HepG2 (cell line): Measurements from ENCODE around the gene CDC14B. TPM values are rescaled to one million over a fixed set of nuclear protein-coding genes. Genes with fewer than 3 reads are reported as not detected.

ENCODE experiments used
- AKAP8 ChIP-seq: sonication (generic); formaldehyde crosslinking; IDR thresholded peaks from 2 replicates; pipeline ENCODE4 v1.5.1; 2020; ENCODE audit warnings: mild to moderate bottlenecking, missing genetic modification reagents
- CEBPG ChIP-seq: IDR thresholded peaks from 2 replicates; pipeline ENCODE4 v1.6.1; 2016
- CREB1 ChIP-seq, 2 experiments: fragments of 450-650 bp in 1 of 2; IDR thresholded peaks; 2 replicates each; pipeline ENCODE4 v1.6.1; 2016 to 2017; ENCODE audit warnings: control low read depth in 1 of 2, mild to moderate bottlenecking in 1 of 2, missing compliant biosample characterization in 1 of 2, missing genetic modification characterization in 1 of 2
- DNMT1 ChIP-seq: sonication (generic); formaldehyde crosslinking; IDR thresholded peaks from 2 replicates; pipeline ENCODE4 v1.5.1; 2020; ENCODE audit warnings: mild to moderate bottlenecking, missing genetic modification reagents
- EEA1 ChIP-seq: sonication (generic); formaldehyde crosslinking; IDR thresholded peaks from 2 replicates; pipeline ENCODE4 v1.5.1; 2020; ENCODE audit warnings: mild to moderate bottlenecking, missing genetic modification reagents, borderline replicate concordance
- ERF ChIP-seq: IDR thresholded peaks from 2 replicates; pipeline ENCODE4 v1.6.1; 2018; ENCODE audit warnings: missing biosample characterization, missing genetic modification reagents
- HDAC6 ChIP-seq: fragments of 200-600 bp; sonication (generic); IDR thresholded peaks from 2 replicates; pipeline ENCODE4 v1.7.0; 2017; ENCODE audit warnings: mild to moderate bottlenecking, antibody characterized with exemption, low read length, low read depth
- IRX3 ChIP-seq: sonication (generic); formaldehyde crosslinking; IDR thresholded peaks from 2 replicates; pipeline ENCODE4 v1.8.1; 2023; ENCODE audit warnings: mild to moderate bottlenecking, low read depth, missing genetic modification reagents, borderline replicate concordance
- PRPF4 ChIP-seq: fragments of 200-400 bp; formaldehyde crosslinking; IDR thresholded peaks from 2 replicates; pipeline ENCODE4 v1.6.1; 2016; ENCODE audit warnings: low read length, low read depth; ENCODE audit not compliant: poor library complexity, severe bottlenecking
- RAD21 ChIP-seq: fragments of 450-650 bp; formaldehyde crosslinking; IDR thresholded peaks from 2 replicates; pipeline ENCODE4 v1.5.0; 2020; ENCODE audit warnings: mild to moderate bottlenecking
- RFXAP ChIP-seq: sonication (generic); formaldehyde crosslinking; IDR thresholded peaks from 2 replicates; pipeline ENCODE4 v1.4.0; 2020; ENCODE audit warnings: missing genetic modification reagents, borderline replicate concordance
- RXRA ChIP-seq: sonication (generic); formaldehyde crosslinking; IDR thresholded peaks from 2 replicates; pipeline ENCODE4 v1.5.1; 2020; ENCODE audit warnings: missing genetic modification reagents
- SP2 ChIP-seq: sonication (generic); formaldehyde crosslinking; IDR thresholded peaks from 2 replicates; pipeline ENCODE4 v1.5.1; 2020; ENCODE audit warnings: mild to moderate bottlenecking, missing genetic modification reagents
- TOPORS ChIP-seq: sonication (generic); formaldehyde crosslinking; IDR thresholded peaks from 2 replicates; pipeline ENCODE4 v1.8.0; 2023; ENCODE audit warnings: mild to moderate bottlenecking, missing genetic modification reagents
- ZBTB38 ChIP-seq: sonication (generic); formaldehyde crosslinking; IDR thresholded peaks from 2 replicates; pipeline ENCODE4 v1.5.1; 2020; ENCODE audit warnings: mild to moderate bottlenecking, missing genetic modification reagents
- polyA plus RNA-seq, 8 experiments: library from polyadenylated mRNA; depleted of rRNA in 3 of 8; stranded (reverse) in 7 of 8; unstranded in 1 of 8; fragments of >200 nt; fragmentation: Illumina TruSeq in 4 of 8; extraction: Trizol in 4 of 8; gene quantifications; 2 replicates each; pipeline versions ENCODE4 v1.2.1 to v1.2.3, GENCODE V29; 2011 to 2016; ENCODE audit warnings: low read depth in 4 of 8, missing spikeins in 1 of 8, mixed read lengths in 1 of 8; ENCODE audit not compliant: insufficient read depth in 1 of 8
- total RNA-seq, 5 experiments: library from RNA; depleted of rRNA; stranded (reverse); fragments of >200 nt; fragmentation: Illumina TruSeq; extraction: Trizol; gene quantifications; 2 replicates each; pipeline ENCODE4 v1.2.3, GENCODE V29; 2016; ENCODE audit warnings: low read depth in 1 of 5
- TF ChIP-seq, protein P1 (sequence below): sonication (generic); formaldehyde crosslinking; IDR thresholded peaks from 2 replicates; pipeline ENCODE4 v1.5.0; 2020; ENCODE audit warnings: missing genetic modification reagents, mild to moderate bottlenecking, borderline replicate concordance
- TF ChIP-seq, protein P2 (sequence below): sonication (generic); formaldehyde crosslinking; IDR thresholded peaks from 2 replicates; pipeline ENCODE4 v1.9.0; 2022; ENCODE audit warnings: low read depth, missing genetic modification reagents
- TF ChIP-seq, protein P3 (sequence below), 2 experiments: fragments of 450-650 bp in 1 of 2; sonication (generic) in 1 of 2; formaldehyde crosslinking; IDR thresholded peaks; 2 replicates each; pipeline versions ENCODE4 v1.5.0 to v1.8.0; 2020 to 2022; ENCODE audit warnings: mild to moderate bottlenecking in 1 of 2, missing genetic modification reagents in 1 of 2
- TF ChIP-seq, protein P4 (sequence below): sonication (generic); formaldehyde crosslinking; IDR thresholded peaks from 2 replicates; pipeline ENCODE4 v1.4.0; 2020; ENCODE audit warnings: low read depth, mild to moderate bottlenecking, missing genetic modification reagents
- TF ChIP-seq, protein P5 (sequence below): sonication (generic); formaldehyde crosslinking; IDR thresholded peaks from 2 replicates; pipeline ENCODE4 v1.4.0; 2020; ENCODE audit warnings: missing genetic modification reagents; ENCODE audit errors: not compliant biosample characterization

Gene CDC14B
- total and polyA plus RNA-seq, 2 of the 13 experiments (the other 11 are each of a cell fraction or from before 2014, with no cell fraction given), result 25.8 to 33.3 TPM

DNA sequence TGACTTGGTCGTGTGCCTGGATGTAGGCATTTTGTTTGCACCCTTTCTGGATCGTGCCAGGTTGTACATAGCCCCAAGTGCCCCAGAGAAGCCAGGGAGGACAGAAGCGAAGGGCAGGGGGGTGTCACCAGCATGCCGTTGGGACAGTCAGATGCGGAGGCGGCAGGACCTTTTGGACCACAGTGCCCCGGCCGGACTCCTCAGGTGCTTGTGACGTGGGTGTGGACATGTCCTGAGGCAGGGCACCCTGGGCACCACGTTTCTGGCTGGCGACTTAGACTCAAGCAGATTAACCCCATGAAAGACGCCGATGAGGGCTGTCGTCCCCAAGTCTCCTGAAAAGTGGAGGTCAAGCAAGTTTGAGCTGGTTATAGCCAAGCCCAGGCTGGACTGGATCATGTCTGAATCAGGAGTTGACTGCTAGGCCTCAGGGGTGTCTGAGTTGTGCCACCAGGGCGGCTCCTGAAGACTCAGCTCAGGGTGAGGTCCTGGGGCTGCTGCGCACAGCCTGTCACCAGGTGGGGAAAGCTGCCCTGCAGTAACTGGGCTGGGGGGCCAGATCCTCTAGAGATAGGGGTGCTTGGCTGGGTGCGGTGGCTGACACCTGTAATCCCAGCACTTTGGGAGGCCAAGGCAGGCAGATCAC is 127.6 kb downstream of the CDC14B start (continued):
- TF ChIP-seq RXRA (no peak; the same call in 1 of the 2 replicates), PRPF4 (no peak), ERF (CRISPR knock-in tag) (0 out of 2 replicates have a peak, but pooled peaks have one; percentile 10), HDAC6 (no peak), CREB1 (IDR thresholded peaks at IDR 0.05) (0 out of 2 replicates have a peak, but pooled peaks have one; percentile 3), CREB1 (CRISPR knock-in tag; IDR thresholded peaks at IDR 0.05) (no peak), ZBTB38 (CRISPR knock-in tag) (peak; percentile 59; the same call in 1 of the 2 replicates), RAD21 (CRISPR knock-in tag) (0 out of 2 replicates have a peak, but pooled peaks have one; percentile 37), RFXAP (0 out of 2 replicates have a peak, but pooled peaks have one; percentile 45), AKAP8 (CRISPR knock-in tag) (peak; percentile 39; the same call in 1 of the 2 replicates), SP2 (CRISPR knock-in tag) (0 out of 2 replicates have a peak, but pooled peaks have one; percentile 28), EEA1 (0 out of 2 replicates have a peak, but pooled peaks have one; percentile 66), DNMT1 (CRISPR knock-in tag) (0 out of 2 replicates have a peak, but pooled peaks have one; percentile 39), TOPORS (0 out of 2 replicates have a peak, but pooled peaks have one; percentile 38), CEBPG (no peak), IRX3 (0 out of 2 replicates have a peak, but pooled peaks have one; percentile 31)
- TF ChIP-seq, protein P1, sequence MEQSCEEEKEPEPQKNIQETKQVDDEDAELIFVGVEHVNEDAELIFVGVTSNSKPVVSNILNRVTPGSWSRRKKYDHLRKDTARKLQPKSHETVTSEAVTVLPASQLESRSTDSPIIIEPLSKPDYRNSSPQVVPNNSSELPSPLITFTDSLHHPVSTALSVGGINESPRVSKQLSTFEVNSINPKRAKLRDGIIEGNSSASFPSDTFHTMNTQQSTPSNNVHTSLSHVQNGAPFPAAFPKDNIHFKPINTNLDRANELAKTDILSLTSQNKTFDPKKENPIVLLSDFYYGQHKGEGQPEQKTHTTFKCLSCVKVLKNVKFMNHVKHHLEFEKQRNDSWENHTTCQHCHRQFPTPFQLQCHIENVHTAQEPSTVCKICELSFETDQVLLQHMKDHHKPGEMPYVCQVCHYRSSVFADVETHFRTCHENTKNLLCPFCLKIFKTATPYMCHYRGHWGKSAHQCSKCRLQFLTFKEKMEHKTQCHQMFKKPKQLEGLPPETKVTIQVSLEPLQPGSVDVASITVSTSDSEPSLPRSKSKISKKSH (CRISPR knock-in tag), result 0 out of 2 replicates have a peak, but pooled peaks have one; percentile 50
- TF ChIP-seq, protein P2, sequence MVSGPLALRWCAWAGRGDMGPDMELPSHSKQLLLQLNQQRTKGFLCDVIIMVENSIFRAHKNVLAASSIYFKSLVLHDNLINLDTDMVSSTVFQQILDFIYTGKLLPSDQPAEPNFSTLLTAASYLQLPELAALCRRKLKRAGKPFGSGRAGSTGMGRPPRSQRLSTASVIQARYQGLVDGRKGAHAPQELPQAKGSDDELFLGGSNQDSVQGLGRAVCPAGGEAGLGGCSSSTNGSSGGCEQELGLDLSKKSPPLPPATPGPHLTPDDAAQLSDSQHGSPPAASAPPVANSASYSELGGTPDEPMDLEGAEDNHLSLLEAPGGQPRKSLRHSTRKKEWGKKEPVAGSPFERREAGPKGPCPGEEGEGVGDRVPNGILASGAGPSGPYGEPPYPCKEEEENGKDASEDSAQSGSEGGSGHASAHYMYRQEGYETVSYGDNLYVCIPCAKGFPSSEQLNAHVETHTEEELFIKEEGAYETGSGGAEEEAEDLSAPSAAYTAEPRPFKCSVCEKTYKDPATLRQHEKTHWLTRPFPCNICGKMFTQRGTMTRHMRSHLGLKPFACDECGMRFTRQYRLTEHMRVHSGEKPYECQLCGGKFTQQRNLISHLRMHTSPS, result peak; percentile 75
- TF ChIP-seq, protein P3, sequence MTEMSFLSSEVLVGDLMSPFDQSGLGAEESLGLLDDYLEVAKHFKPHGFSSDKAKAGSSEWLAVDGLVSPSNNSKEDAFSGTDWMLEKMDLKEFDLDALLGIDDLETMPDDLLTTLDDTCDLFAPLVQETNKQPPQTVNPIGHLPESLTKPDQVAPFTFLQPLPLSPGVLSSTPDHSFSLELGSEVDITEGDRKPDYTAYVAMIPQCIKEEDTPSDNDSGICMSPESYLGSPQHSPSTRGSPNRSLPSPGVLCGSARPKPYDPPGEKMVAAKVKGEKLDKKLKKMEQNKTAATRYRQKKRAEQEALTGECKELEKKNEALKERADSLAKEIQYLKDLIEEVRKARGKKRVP (CRISPR knock-in tag; IDR thresholded peaks at IDR 0.05), result peak in 1 of 2 experiments; percentile 55; a peak in 1 of 4 replicates
- TF ChIP-seq, protein P4, sequence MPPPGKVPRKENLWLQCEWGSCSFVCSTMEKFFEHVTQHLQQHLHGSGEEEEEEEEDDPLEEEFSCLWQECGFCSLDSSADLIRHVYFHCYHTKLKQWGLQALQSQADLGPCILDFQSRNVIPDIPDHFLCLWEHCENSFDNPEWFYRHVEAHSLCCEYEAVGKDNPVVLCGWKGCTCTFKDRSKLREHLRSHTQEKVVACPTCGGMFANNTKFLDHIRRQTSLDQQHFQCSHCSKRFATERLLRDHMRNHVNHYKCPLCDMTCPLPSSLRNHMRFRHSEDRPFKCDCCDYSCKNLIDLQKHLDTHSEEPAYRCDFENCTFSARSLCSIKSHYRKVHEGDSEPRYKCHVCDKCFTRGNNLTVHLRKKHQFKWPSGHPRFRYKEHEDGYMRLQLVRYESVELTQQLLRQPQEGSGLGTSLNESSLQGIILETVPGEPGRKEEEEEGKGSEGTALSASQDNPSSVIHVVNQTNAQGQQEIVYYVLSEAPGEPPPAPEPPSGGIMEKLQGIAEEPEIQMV (CRISPR knock-in tag), result 0 out of 2 replicates have a peak, but pooled peaks have one; percentile 11
- TF ChIP-seq, protein P5, sequence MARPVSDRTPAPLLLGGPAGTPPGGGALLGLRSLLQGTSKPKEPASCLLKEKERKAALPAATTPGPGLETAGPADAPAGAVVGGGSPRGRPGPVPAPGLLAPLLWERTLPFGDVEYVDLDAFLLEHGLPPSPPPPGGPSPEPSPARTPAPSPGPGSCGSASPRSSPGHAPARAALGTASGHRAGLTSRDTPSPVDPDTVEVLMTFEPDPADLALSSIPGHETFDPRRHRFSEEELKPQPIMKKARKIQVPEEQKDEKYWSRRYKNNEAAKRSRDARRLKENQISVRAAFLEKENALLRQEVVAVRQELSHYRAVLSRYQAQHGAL, result no peak
